Transverse colon (tissue), 4 donors: ENCODE measurements around the gene MBNL2. TPM values are rescaled to one million over a fixed set of nuclear protein-coding genes. Genes with fewer than 3 reads are reported as not detected.
A peak's percentile ranks its signal among the peaks of the same experiment; 100 is the strongest.

Experiments
- DNase-seq: peaks from one replicate; pipeline ENCODE4 v3.0.0-alpha.2; 2019
- H3K27ac ChIP-seq, 4 donors: fragments of 200-600 bp; sonication (generic); 2 replicates each; pipeline ENCODE4 v1.5.1; 2016 to 2018; ENCODE audit warnings: inconsistent platforms in 4 of 4
- H3K27me3 ChIP-seq: fragments of 200-600 bp; sonication (generic); 2 replicates; pipeline ENCODE4 v1.5.1; 2017; ENCODE audit warnings: inconsistent platforms
- H3K36me3 ChIP-seq, 4 donors: fragments of 200-600 bp; sonication (generic); 2 replicates each; pipeline ENCODE4 v1.5.1; 2017 to 2019; ENCODE audit warnings: inconsistent platforms in 4 of 4
- H3K4me1 ChIP-seq, 4 donors: fragments of 200-600 bp; sonication (generic); 2 replicates each; pipeline ENCODE4 v1.5.1; 2017 to 2020; ENCODE audit warnings: inconsistent platforms in 4 of 4
- H3K4me3 ChIP-seq, 4 donors: fragments of 200-600 bp; sonication (generic); 1 replicate in 1 of 4; 2 replicates in 3 of 4; pipeline versions ENCODE4 v1.5.1 to v1.6.1; 2017 to 2019; ENCODE audit warnings: inconsistent platforms in 4 of 4
- H3K9me3 ChIP-seq, 2 donors: fragments of 200-600 bp; sonication (generic); 2 replicates each; pipeline ENCODE4 v1.5.1; 2017 to 2019; ENCODE audit warnings: inconsistent platforms in 2 of 2
- EP300 ChIP-seq: sonication (generic); formaldehyde crosslinking; IDR thresholded peaks from one replicate; pipeline ENCODE4 v1.6.1; 2017; ENCODE audit warnings: antibody characterized with exemption, low read depth
- POLR2A ChIP-seq: fragments of 450-650 bp; IDR thresholded peaks from one replicate; pipeline ENCODE4 v1.6.1; 2016; ENCODE audit warnings: antibody characterized with exemption, mild to moderate bottlenecking, moderate library complexity
- POLR2AphosphoS5 ChIP-seq, 3 donors: sonication (generic); formaldehyde crosslinking; IDR thresholded peaks; one replicate each; pipeline ENCODE4 v1.6.1; 2016; ENCODE audit warnings: antibody characterized with exemption in 3 of 3
- WGBS, 2 donors: methylation state at CpG; one replicate each; pipeline ENCODE4 v1.1.5; 2018; ENCODE audit warnings: low coverage in 1 of 2; 5-methylcytosine and 5-hydroxymethylcytosine counted together
- in situ Hi-C, 4 donors: fragments of 200-750 bp; cut with MboI; loops; one replicate each; pipeline versions ENCODE4 v1.15.0 to v1.15.1; 2017; ENCODE audit warnings: low sequenced_read_pairs in 3 of 4, low pct_ligation_motif_present in 1 of 4, low pct_unique_long_range_greater_than_20kb in 1 of 4
- intact Hi-C: fragments of 100-400 bp; cut with DNase I; formaldehyde crosslinking; loops from one replicate; pipeline ENCODE4 v1.15.1; 2023; ENCODE audit warnings: low total_unique reads
- total RNA-seq, 4 donors: library from RNA; depleted of rRNA; stranded (reverse); fragments of >200 nt; gene quantifications; one replicate each; pipeline ENCODE4 v1.1.0, GENCODE V29; 2016
- TF ChIP-seq, protein P1 (sequence below), 5 experiments: fragments of 200-600 bp in 3 of 5; fragments of 450-650 bp in 2 of 5; sonication (generic) in 3 of 5; IDR thresholded peaks; 1 replicate in 2 of 5; 2 replicates in 3 of 5; pipeline ENCODE4 v1.5.1; 2016 to 2017; ENCODE audit warnings: antibody characterized with exemption in 5 of 5, inconsistent platforms in 3 of 5, mild to moderate bottlenecking in 2 of 5, moderate library complexity in 1 of 5

The MBNL2 gene
- total RNA-seq, 4 donors from 2014 or later: 26.9 to 53.7 (median 46.1) TPM

GRCh38 chr13:97286317-97287046 lies 64.3 kb downstream of the MBNL2 start:
- Histone ChIP-seq H3K4me3 (no peak overlapping the region), H3K4me1 (peaks cover 5 to 36% (median 26%) of the 10 kb centered on the region in 4 donors), H3K9me3 (no peaks in the 10 kb centered on the region), H3K27me3 (no peaks in the 10 kb centered on the region), H3K27ac (peak overlapping the region; percentile 14 to 62 (median 48)), H3K36me3 (no peaks in the 10 kb centered on the region)
- 59 to 66% methylated on average over 7 to 9 of the region's 9 CpGs for WGBS, 2 donors
- in situ Hi-C loops (loop anchor here in 1 of 4 donors (10.0 kb wide), 1 partner anchor 58 kb away; no protein-coding TSS in a partner anchor), intact Hi-C loops (loop anchor here (10.0 kb wide), 1 partner anchor 48 kb away; no protein-coding TSS in a partner anchor)
- TF ChIP-seq EP300 (no peak), POLR2AphosphoS5 (IDR thresholded peaks at IDR 0.05) (no peak), POLR2A (no peak)
- TF ChIP-seq, protein P1, sequence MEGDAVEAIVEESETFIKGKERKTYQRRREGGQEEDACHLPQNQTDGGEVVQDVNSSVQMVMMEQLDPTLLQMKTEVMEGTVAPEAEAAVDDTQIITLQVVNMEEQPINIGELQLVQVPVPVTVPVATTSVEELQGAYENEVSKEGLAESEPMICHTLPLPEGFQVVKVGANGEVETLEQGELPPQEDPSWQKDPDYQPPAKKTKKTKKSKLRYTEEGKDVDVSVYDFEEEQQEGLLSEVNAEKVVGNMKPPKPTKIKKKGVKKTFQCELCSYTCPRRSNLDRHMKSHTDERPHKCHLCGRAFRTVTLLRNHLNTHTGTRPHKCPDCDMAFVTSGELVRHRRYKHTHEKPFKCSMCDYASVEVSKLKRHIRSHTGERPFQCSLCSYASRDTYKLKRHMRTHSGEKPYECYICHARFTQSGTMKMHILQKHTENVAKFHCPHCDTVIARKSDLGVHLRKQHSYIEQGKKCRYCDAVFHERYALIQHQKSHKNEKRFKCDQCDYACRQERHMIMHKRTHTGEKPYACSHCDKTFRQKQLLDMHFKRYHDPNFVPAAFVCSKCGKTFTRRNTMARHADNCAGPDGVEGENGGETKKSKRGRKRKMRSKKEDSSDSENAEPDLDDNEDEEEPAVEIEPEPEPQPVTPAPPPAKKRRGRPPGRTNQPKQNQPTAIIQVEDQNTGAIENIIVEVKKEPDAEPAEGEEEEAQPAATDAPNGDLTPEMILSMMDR (IDR thresholded peaks at IDR 0.05): no peak
- no peak for DNase-seq

DNA sequence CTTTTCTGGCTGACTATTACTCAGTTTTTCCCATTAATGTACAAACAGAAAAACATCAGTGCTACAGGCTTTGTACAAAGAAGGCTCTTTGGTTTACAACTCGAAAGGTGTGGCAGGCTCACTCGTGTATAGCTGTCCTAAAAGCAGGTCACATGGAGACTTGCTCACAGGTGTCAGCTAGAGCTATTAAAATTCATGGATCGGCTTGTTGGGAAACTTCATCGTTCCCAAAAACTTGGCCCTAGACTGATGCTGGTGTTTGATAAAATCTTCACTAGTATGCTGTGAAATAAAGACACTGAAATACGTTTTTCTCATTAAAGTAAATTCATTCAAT lies 64.9 kb downstream of the MBNL2 start:
- TF ChIP-seq EP300 (no peak), POLR2AphosphoS5 (IDR thresholded peaks at IDR 0.05) (no peak), POLR2A (no peak)
- TF ChIP-seq, protein P1 (IDR thresholded peaks at IDR 0.05): no peak
- H3K9me3 ChIP-seq: no peaks in the 10 kb centered on the region
- no peaks in the 10 kb centered on the region for H3K36me3 ChIP-seq
- H3K27ac ChIP-seq: peak overlapping the region in 3 of 4 donors; percentile 14 to 62 (median 59)
- intact Hi-C loops: loop anchor here (10.0 kb wide), 1 partner anchor 48 kb away; no protein-coding TSS in a partner anchor
- in situ Hi-C loops: loop anchor here in 1 of 4 donors (10.0 kb wide), 1 partner anchor 58 kb away; no protein-coding TSS in a partner anchor
- peaks cover 5 to 33% (median 25%) of the 10 kb centered on the region in 4 donors for H3K4me1 ChIP-seq
- no peak overlapping the region for H3K4me3 ChIP-seq
- DNase-seq: no peak
- WGBS, 2 donors: 52 to 68% methylated on average over 4 to 5 of the region's 5 CpGs
- no peaks in the 10 kb centered on the region for H3K27me3 ChIP-seq

GRCh38 chr13:97288486-97288900 lies 66.4 kb downstream of the MBNL2 start:
- no peaks in the 10 kb centered on the region for H3K36me3 ChIP-seq
- peak overlapping the region in 1 of 4 donors; percentile 13 for H3K27ac ChIP-seq
- no peaks in the 10 kb centered on the region for H3K9me3 ChIP-seq
- peaks cover 5 to 29% (median 24%) of the 10 kb centered on the region in 4 donors for H3K4me1 ChIP-seq
- H3K4me3 ChIP-seq: no peak overlapping the region
- intact Hi-C loops (loop anchor here (10.0 kb wide), 1 partner anchor 46 kb away; no protein-coding TSS in a partner anchor), in situ Hi-C loops (loop anchor here in 1 of 4 donors (10.0 kb wide), 1 partner anchor 56 kb away; no protein-coding TSS in a partner anchor)
- WGBS, 2 donors: 100% methylated on average over 2 of the region's 2 CpGs
- no peaks in the 10 kb centered on the region for H3K27me3 ChIP-seq
- TF ChIP-seq POLR2AphosphoS5 (IDR thresholded peaks at IDR 0.05): no peak
- TF ChIP-seq, protein P1 (IDR thresholded peaks at IDR 0.05): no peak
- TF ChIP-seq EP300: no peak
- TF ChIP-seq POLR2A: no peak
- no peak for DNase-seq

DNA sequence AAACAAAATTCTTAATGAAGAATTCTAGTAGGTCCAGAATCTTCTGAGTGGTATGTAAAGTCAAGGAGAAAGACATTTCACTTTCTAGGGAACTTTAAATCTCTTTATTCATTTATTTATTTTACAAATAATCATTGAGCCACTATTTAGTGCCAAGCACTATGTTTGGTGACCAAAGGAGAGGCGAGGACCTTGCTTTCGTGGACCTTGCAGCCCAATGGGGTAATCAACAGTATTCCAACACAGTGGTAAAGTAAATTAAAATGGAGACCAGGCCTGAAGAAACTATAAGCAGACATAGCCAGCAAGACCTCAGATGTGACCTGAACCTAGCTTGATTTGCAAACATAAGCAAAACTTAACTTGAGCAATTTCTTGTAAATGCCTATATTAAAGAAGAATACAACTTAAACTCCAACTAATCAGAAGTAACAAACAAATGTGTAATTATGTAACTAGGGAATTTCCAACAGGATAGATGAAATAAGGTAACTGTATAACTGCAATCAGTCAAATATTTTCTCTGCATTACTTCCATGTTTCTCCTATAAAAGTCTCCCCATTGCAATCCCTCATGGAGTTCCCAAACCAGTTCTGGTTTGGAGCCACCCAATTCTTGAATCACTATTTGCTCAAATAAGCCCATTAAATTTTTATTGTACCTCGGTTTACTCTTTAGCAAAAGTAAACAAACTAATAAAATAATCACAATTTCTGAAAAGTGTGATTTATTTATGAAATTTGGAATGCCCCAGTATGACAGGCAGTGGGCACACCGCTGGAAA lies 67.6 kb downstream of the MBNL2 start:
- no peaks in the 10 kb centered on the region for H3K36me3 ChIP-seq
- in situ Hi-C loops (loop anchor here in 1 of 4 donors (10.0 kb wide), 1 partner anchor 55 kb away; no protein-coding TSS in a partner anchor), intact Hi-C loops (loop anchor here (10.0 kb wide), 1 partner anchor 45 kb away; no protein-coding TSS in a partner anchor)
- WGBS, 2 donors: 86 to 87% methylated on average over 4 of the region's 4 CpGs
- no peaks in the 10 kb centered on the region for H3K9me3 ChIP-seq
- peak overlapping the region in 1 of 4 donors; percentile 5 for H3K27ac ChIP-seq
- H3K4me3 ChIP-seq: no peak overlapping the region
- peaks cover 5 to 37% (median 27%) of the 10 kb centered on the region in 4 donors for H3K4me1 ChIP-seq
- no peaks in the 10 kb centered on the region for H3K27me3 ChIP-seq
- no peak for DNase-seq
- TF ChIP-seq POLR2AphosphoS5 (IDR thresholded peaks at IDR 0.05) (no peak), EP300 (no peak), POLR2A (no peak)
- TF ChIP-seq, protein P1 (IDR thresholded peaks at IDR 0.05): no peak
